Measurements from ENCODE around the gene FPR3.

DNA sequence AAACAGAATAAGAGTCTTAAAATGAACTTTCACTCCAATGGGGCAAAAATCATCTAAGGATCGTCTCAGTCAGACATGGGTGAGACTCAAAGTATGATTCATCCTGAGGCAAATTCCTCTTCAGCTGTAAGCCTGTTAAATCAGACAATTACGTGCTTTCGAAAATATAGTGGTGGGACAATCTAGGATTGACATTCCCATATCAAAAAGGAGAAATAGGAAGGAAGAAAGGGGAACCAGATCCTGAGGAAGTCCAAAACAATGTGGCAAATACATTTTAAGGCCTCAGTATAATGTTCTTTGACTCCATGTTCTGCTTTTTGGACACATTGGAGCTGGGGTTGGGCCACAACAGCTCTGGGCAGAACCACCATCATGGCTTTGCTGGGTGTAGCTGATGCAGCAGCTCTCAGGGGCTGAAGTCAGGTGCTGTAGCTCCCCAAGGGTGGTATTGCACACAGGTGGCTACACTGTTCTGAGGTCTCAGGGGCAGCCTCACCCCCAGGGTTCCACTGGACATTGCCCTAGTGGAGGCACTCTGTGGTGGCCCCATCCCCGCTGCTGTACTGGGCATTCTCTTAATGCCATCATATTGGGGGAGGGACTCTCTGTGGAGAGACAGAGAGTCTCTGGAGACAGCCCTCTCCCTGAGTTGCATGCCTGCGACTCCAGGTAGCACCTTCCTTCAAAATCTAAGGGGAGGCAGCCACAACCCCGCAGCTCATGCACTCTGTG is 5.7 kb upstream of the FPR3 start:
- TF ChIP-seq, protein P1, sequence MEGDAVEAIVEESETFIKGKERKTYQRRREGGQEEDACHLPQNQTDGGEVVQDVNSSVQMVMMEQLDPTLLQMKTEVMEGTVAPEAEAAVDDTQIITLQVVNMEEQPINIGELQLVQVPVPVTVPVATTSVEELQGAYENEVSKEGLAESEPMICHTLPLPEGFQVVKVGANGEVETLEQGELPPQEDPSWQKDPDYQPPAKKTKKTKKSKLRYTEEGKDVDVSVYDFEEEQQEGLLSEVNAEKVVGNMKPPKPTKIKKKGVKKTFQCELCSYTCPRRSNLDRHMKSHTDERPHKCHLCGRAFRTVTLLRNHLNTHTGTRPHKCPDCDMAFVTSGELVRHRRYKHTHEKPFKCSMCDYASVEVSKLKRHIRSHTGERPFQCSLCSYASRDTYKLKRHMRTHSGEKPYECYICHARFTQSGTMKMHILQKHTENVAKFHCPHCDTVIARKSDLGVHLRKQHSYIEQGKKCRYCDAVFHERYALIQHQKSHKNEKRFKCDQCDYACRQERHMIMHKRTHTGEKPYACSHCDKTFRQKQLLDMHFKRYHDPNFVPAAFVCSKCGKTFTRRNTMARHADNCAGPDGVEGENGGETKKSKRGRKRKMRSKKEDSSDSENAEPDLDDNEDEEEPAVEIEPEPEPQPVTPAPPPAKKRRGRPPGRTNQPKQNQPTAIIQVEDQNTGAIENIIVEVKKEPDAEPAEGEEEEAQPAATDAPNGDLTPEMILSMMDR (IDR thresholded peaks at IDR 0.05; ENCODE audit: insufficient read depth, low read depth, low read length) = no peak
- no peak for TF ChIP-seq EZH2 (IDR thresholded peaks at IDR 0.05; ENCODE audit: insufficient read depth, low read length)

Data from astrocyte (in vitro differentiated cells and primary cell).